ENCODE measurements around the gene LDLRAD3. TPM values are rescaled to one million over a fixed set of nuclear protein-coding genes. Genes with fewer than 3 reads are reported as not detected.
"Not testable (repeated sequence)": the region's sequence is repeated elsewhere in the genome, so short reads cannot be mapped to it uniquely, and the experiment has no call there.

Gene LDLRAD3
- total and polyA plus RNA-seq, 3 experiments from 2014 or later = 0.09 to 0.44 TPM; not detected in 1

- Histone ChIP-seq H3K4me3 (ENCODE audit: low read length) (no peak overlapping the region), H3K27ac (ENCODE audit: low read depth, low read length) (no peak overlapping the region), H3K4me1 (ENCODE audit: insufficient read depth, low read length) (no peaks in the 10 kb centered on the region), H3K36me3 (ENCODE audit: insufficient read depth, low read length) (no peaks in the 10 kb centered on the region), H3K27me3 (ENCODE audit: insufficient read depth, low read length, poor library complexity, severe bottlenecking) (no peaks in the 10 kb centered on the region), H3K9me3 (ENCODE audit: low read length) (no peaks in the 10 kb centered on the region)
- Mint-ChIP-seq H3K36me3 (no peaks in the 10 kb centered on the region), H3K9me3 (no peaks in the 10 kb centered on the region), H3K4me1 (no peaks in the 10 kb centered on the region), H3K27me3 (peaks cover 0 to 12% of the 10 kb centered on the region in 2 donors), H3K4me3 (no peak overlapping the region), H3K27ac (no peak overlapping the region)
- ChIA-PET POLR2A (no interaction called here), CTCF (no interaction called here)
- no peak for DNase-seq
Observed at GRCh38 chr11:36164506-36165250, 220.8 kb downstream of the LDLRAD3 start.

GRCh38 chr11:36165621-36166397 lies 221.9 kb downstream of the LDLRAD3 start:
- no peaks in the 10 kb centered on the region for H3K4me1 Mint-ChIP-seq
- no peak overlapping the region for H3K27ac ChIP-seq (ENCODE audit: low read depth, low read length)
- H3K27me3 ChIP-seq (ENCODE audit: insufficient read depth, low read length, poor library complexity, severe bottlenecking) = no peaks in the 10 kb centered on the region
- no peak for DNase-seq
- no peak overlapping the region for H3K4me3 Mint-ChIP-seq
- CTCF ChIA-PET = no interaction called here
- H3K27me3 Mint-ChIP-seq = peaks cover 0 to 12% of the 10 kb centered on the region in 2 donors
- no peaks in the 10 kb centered on the region for H3K36me3 ChIP-seq (ENCODE audit: insufficient read depth, low read length)
- H3K36me3 Mint-ChIP-seq = no peaks in the 10 kb centered on the region
- H3K27ac Mint-ChIP-seq = no peak overlapping the region
- no peaks in the 10 kb centered on the region for H3K4me1 ChIP-seq (ENCODE audit: insufficient read depth, low read length)
- POLR2A ChIA-PET = no interaction called here
- H3K9me3 ChIP-seq (ENCODE audit: low read length) = no peaks in the 10 kb centered on the region
- H3K4me3 ChIP-seq (ENCODE audit: low read length) = no peak overlapping the region
- H3K9me3 Mint-ChIP-seq = no peaks in the 10 kb centered on the region

- Histone ChIP-seq H3K27me3 (ENCODE audit: insufficient read depth, low read length, poor library complexity, severe bottlenecking) (no peaks in the 10 kb centered on the region), H3K4me1 (ENCODE audit: insufficient read depth, low read length) (no peaks in the 10 kb centered on the region), H3K27ac (ENCODE audit: low read depth, low read length) (no peak overlapping the region), H3K9me3 (ENCODE audit: low read length) (no peaks in the 10 kb centered on the region), H3K4me3 (ENCODE audit: low read length) (no peak overlapping the region), H3K36me3 (ENCODE audit: insufficient read depth, low read length) (no peaks in the 10 kb centered on the region)
- Mint-ChIP-seq H3K9me3 (peaks cover 0 to 4% (median 0%) of the 10 kb centered on the region in 5 donors), H3K4me1 (no peaks in the 10 kb centered on the region), H3K27me3 (peaks cover 4 to 18% of the 10 kb centered on the region in 2 donors), H3K36me3 (no peaks in the 10 kb centered on the region), H3K27ac (no peak overlapping the region), H3K4me3 (no peak overlapping the region)
- ChIA-PET POLR2A (no interaction called here), CTCF (no interaction called here)
- no peak for DNase-seq
Observed at GRCh38 chr11:36167073-36167472, 223.2 kb downstream of the LDLRAD3 start.

- POLR2A ChIA-PET = no interaction called here
- no peak for DNase-seq
- Mint-ChIP-seq H3K4me3 (no peak overlapping the region), H3K4me1 (no peaks in the 10 kb centered on the region), H3K27ac (no peak overlapping the region), H3K27me3 (peaks cover 4 to 18% of the 10 kb centered on the region in 2 donors), H3K9me3 (peaks cover 0 to 6% (median 0%) of the 10 kb centered on the region in 5 donors), H3K36me3 (no peaks in the 10 kb centered on the region)
- H3K36me3 ChIP-seq (ENCODE audit: insufficient read depth, low read length) = no peaks in the 10 kb centered on the region
- H3K9me3 ChIP-seq (ENCODE audit: low read length) = no peaks in the 10 kb centered on the region
- H3K4me1 ChIP-seq (ENCODE audit: insufficient read depth, low read length) = no peaks in the 10 kb centered on the region
- no peak overlapping the region for H3K27ac ChIP-seq (ENCODE audit: low read depth, low read length)
- H3K27me3 ChIP-seq (ENCODE audit: insufficient read depth, low read length, poor library complexity, severe bottlenecking) = no peaks in the 10 kb centered on the region
- CTCF ChIA-PET = no interaction called here
- H3K4me3 ChIP-seq (ENCODE audit: low read length) = no peak overlapping the region
Observed at GRCh38 chr11:36167729-36168128, 223.9 kb downstream of the LDLRAD3 start.

GRCh38 chr11:36177836-36178235 lies 234.0 kb downstream of the LDLRAD3 start:
- Mint-ChIP-seq H3K27ac (no peak overlapping the region), H3K27me3 (peaks cover 13 to 33% of the 10 kb centered on the region in 2 donors), H3K36me3 (no peaks in the 10 kb centered on the region), H3K4me3 (no peak overlapping the region), H3K4me1 (peaks cover 0 to 8% (median 5%) of the 10 kb centered on the region in 3 donors), H3K9me3 (peaks cover 0 to 1% (median 0%) of the 10 kb centered on the region in 5 donors)
- Histone ChIP-seq H3K9me3 (ENCODE audit: low read length) (no peaks in the 10 kb centered on the region), H3K27ac (ENCODE audit: low read depth, low read length) (no peak overlapping the region), H3K4me3 (ENCODE audit: low read length) (no peak overlapping the region), H3K27me3 (ENCODE audit: insufficient read depth, low read length, poor library complexity, severe bottlenecking) (no peaks in the 10 kb centered on the region), H3K4me1 (ENCODE audit: insufficient read depth, low read length) (no peaks in the 10 kb centered on the region), H3K36me3 (ENCODE audit: insufficient read depth, low read length) (no peaks in the 10 kb centered on the region)
- ChIA-PET CTCF (no interaction called here), POLR2A (no interaction called here)
- DNase-seq = no peak

- H3K27ac Mint-ChIP-seq = no peak overlapping the region
- ChIA-PET CTCF (no interaction called here), POLR2A (no interaction called here)
- DNase-seq = no peak
- peaks cover 0 to 2% (median 0%) of the 10 kb centered on the region in 5 donors for H3K9me3 Mint-ChIP-seq
- Histone ChIP-seq H3K36me3 (ENCODE audit: insufficient read depth, low read length) (no peaks in the 10 kb centered on the region), H3K27ac (ENCODE audit: low read depth, low read length) (no peak overlapping the region), H3K9me3 (ENCODE audit: low read length) (no peaks in the 10 kb centered on the region), H3K27me3 (ENCODE audit: insufficient read depth, low read length, poor library complexity, severe bottlenecking) (no peaks in the 10 kb centered on the region), H3K4me3 (ENCODE audit: low read length) (no peak overlapping the region), H3K4me1 (ENCODE audit: insufficient read depth, low read length) (no peaks in the 10 kb centered on the region)
- no peaks in the 10 kb centered on the region for H3K36me3 Mint-ChIP-seq
- peaks cover 12 to 13% of the 10 kb centered on the region in 2 donors for H3K27me3 Mint-ChIP-seq
- H3K4me1 Mint-ChIP-seq = no peaks in the 10 kb centered on the region
- no peak overlapping the region for H3K4me3 Mint-ChIP-seq
Observed at GRCh38 chr11:36186340-36187175, 242.7 kb downstream of the LDLRAD3 start.

GRCh38 chr11:36187622-36188021 lies 243.8 kb downstream of the LDLRAD3 start:
- no peak overlapping the region for H3K4me3 Mint-ChIP-seq
- ChIA-PET CTCF (no interaction called here), POLR2A (no interaction called here)
- H3K27ac Mint-ChIP-seq = no peak overlapping the region
- Histone ChIP-seq H3K36me3 (ENCODE audit: insufficient read depth, low read length) (no peaks in the 10 kb centered on the region), H3K27me3 (ENCODE audit: insufficient read depth, low read length, poor library complexity, severe bottlenecking) (no peaks in the 10 kb centered on the region), H3K4me1 (ENCODE audit: insufficient read depth, low read length) (no peaks in the 10 kb centered on the region), H3K9me3 (ENCODE audit: low read length) (no peaks in the 10 kb centered on the region), H3K4me3 (ENCODE audit: low read length) (no peak overlapping the region), H3K27ac (ENCODE audit: low read depth, low read length) (no peak overlapping the region)
- H3K4me1 Mint-ChIP-seq = no peaks in the 10 kb centered on the region
- peaks cover 12 to 13% of the 10 kb centered on the region in 2 donors for H3K27me3 Mint-ChIP-seq
- H3K36me3 Mint-ChIP-seq = no peaks in the 10 kb centered on the region
- DNase-seq = no peak
- peaks cover 0 to 2% (median 0%) of the 10 kb centered on the region in 5 donors for H3K9me3 Mint-ChIP-seq

GRCh38 chr11:36189735-36190134 lies 245.9 kb downstream of the LDLRAD3 start:
- CTCF ChIA-PET, H3K27ac Mint-ChIP-seq, H3K36me3 Mint-ChIP-seq: not testable (repeated sequence)

More at GRCh38 chr11:36189735-36190134, 245.9 kb downstream of the LDLRAD3 start:
- H3K4me1 Mint-ChIP-seq; H3K4me3 Mint-ChIP-seq; H3K36me3 ChIP-seq (ENCODE audit: insufficient read depth, low read length); H3K27ac ChIP-seq (ENCODE audit: low read depth, low read length); DNase-seq; H3K4me1 ChIP-seq (ENCODE audit: insufficient read depth, low read length); H3K9me3 Mint-ChIP-seq; H3K27me3 ChIP-seq (ENCODE audit: insufficient read depth, low read length, poor library complexity, severe bottlenecking); POLR2A ChIA-PET; H3K9me3 ChIP-seq (ENCODE audit: low read length); H3K4me3 ChIP-seq (ENCODE audit: low read length): not testable (repeated sequence)
- peaks cover 13 to 14% of the 10 kb centered on the region in 2 donors for H3K27me3 Mint-ChIP-seq
